ENCODE measurements around the gene GTF2A2. TPM values are rescaled to one million over a fixed set of nuclear protein-coding genes. Genes with fewer than 3 reads are reported as not detected.

The GTF2A2 gene
- polyA plus RNA-seq, 1 of the 3 experiments (the other 2 are of a cell fraction) = 77.4 TPM

- WGBS (ENCODE audit: low lambda C conversion rate) = 69% methylated on average over 7 of the region's 7 CpGs
- Histone ChIP-seq H3K4me1 (ENCODE audit: control insufficient read depth in 1 of 2, insufficient read depth in 2 of 2, low read depth in 1 of 2, low read length in 1 of 2) (no peaks in the 10 kb centered on the region), H3K4me2 (no peak overlapping the region), H3K36me3 (replicated peaks in 1 of 2; ENCODE audit: control insufficient read depth in 1 of 2, insufficient read depth in 2 of 2, low read length in 1 of 2) (no peaks in the 10 kb centered on the region), H4K20me1 (ENCODE audit: insufficient read depth) (no peaks in the 10 kb centered on the region), H3K9ac (no peak overlapping the region), H2AFZ (ENCODE audit: low read depth) (no peak overlapping the region), H3K79me2 (ENCODE audit: insufficient read depth) (no peaks in the 10 kb centered on the region), H3K9me2 (no peaks in the 10 kb centered on the region), H3K27ac (ENCODE audit: low read depth in 2 of 2, low read length in 1 of 2) (no peak overlapping the region), H3K4me3 (ENCODE audit: low read depth in 2 of 2, low read length in 1 of 2) (no peak overlapping the region), H3K27me3 (ENCODE audit: insufficient read depth) (peaks cover 23% of the 10 kb centered on the region; the same call in 1 of the 2 replicates), H3F3A (replicated peaks; ENCODE audit: insufficient read depth) (no peaks in the 10 kb centered on the region), H3K9me3 (no peaks in the 10 kb centered on the region)
- CTCF ChIA-PET = no interaction called here
- TF ChIP-seq YY1 (IDR thresholded peaks at IDR 0.05; ENCODE audit: low read depth) (no peak), CHD2 (IDR thresholded peaks at IDR 0.05; ENCODE audit: low read length, partially characterized antibody) (no peak), POLR2AphosphoS5 (IDR thresholded peaks at IDR 0.05; ENCODE audit: low read depth, low read length) (no peak), NRF1 (IDR thresholded peaks at IDR 0.05; ENCODE audit: low read depth, low read length) (no peak), ELF1 (IDR thresholded peaks at IDR 0.05) (no peak), FOXM1 (IDR thresholded peaks at IDR 0.05; ENCODE audit: low read depth) (no peak), RXRA (IDR thresholded peaks at IDR 0.05; ENCODE audit: borderline replicate concordance, low read depth) (no peak), SMC3 (IDR thresholded peaks at IDR 0.05; ENCODE audit: low read depth, low read length) (no peak), GABPA (IDR thresholded peaks at IDR 0.05; ENCODE audit: low read depth) (no peak), NFIC (IDR thresholded peaks at IDR 0.05; ENCODE audit: borderline replicate concordance) (no peak), EZH2phosphoT487 (IDR thresholded peaks at IDR 0.05; ENCODE audit: borderline replicate concordance, low read depth) (no peak), CTCF (IDR thresholded peaks at IDR 0.05) (no peak), SIN3A (IDR thresholded peaks at IDR 0.05; ENCODE audit: borderline replicate concordance, low read depth, low read length) (no peak), FOSL2 (IDR thresholded peaks at IDR 0.05; ENCODE audit: borderline replicate concordance, low read depth) (no peak), FOXJ3 (CRISPR knock-in tag; IDR thresholded peaks at IDR 0.05) (no peak)
- TF ChIP-seq, protein P1, sequence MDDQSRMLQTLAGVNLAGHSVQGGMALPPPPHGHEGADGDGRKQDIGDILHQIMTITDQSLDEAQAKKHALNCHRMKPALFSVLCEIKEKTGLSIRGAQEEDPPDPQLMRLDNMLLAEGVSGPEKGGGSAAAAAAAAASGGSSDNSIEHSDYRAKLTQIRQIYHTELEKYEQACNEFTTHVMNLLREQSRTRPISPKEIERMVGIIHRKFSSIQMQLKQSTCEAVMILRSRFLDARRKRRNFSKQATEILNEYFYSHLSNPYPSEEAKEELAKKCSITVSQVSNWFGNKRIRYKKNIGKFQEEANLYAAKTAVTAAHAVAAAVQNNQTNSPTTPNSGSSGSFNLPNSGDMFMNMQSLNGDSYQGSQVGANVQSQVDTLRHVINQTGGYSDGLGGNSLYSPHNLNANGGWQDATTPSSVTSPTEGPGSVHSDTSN (IDR thresholded peaks at IDR 0.05) = no peak
- TF ChIP-seq, protein P2, sequence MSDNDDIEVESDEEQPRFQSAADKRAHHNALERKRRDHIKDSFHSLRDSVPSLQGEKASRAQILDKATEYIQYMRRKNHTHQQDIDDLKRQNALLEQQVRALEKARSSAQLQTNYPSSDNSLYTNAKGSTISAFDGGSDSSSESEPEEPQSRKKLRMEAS (IDR thresholded peaks at IDR 0.05; ENCODE audit: low read depth) = no peak
- TF ChIP-seq, protein P3, sequence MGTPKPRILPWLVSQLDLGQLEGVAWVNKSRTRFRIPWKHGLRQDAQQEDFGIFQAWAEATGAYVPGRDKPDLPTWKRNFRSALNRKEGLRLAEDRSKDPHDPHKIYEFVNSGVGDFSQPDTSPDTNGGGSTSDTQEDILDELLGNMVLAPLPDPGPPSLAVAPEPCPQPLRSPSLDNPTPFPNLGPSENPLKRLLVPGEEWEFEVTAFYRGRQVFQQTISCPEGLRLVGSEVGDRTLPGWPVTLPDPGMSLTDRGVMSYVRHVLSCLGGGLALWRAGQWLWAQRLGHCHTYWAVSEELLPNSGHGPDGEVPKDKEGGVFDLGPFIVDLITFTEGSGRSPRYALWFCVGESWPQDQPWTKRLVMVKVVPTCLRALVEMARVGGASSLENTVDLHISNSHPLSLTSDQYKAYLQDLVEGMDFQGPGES (IDR thresholded peaks at IDR 0.05; ENCODE audit: low read depth, low read length) = no peak
- DNase-seq = no peak
- POLR2A ChIA-PET = no interaction called here
Observed at GRCh38 chr15:59614153-59614552, 43.2 kb downstream of the GTF2A2 start.

Data from SK-N-SH (cell line).